Mesenchymal stem cell (in vitro differentiated cells and primary cell): ENCODE data around the gene MSL3.

Source experiments
- DNase-seq: peaks from one replicate; pipeline ENCODE4 v3.0.0-alpha.2; 2013
- H2AFZ ChIP-seq: one replicate; pipeline ENCODE4 v1.6.1; 2013; ENCODE audit warnings: low read depth, mild to moderate bottlenecking, control low read depth, inconsistent platforms, low read length, moderate library complexity
- H2AK5ac ChIP-seq: 2 replicates; pipeline ENCODE4 v1.6.1; 2013; ENCODE audit warnings: low read length, moderate library complexity, mild to moderate bottlenecking, inconsistent platforms; ENCODE audit not compliant: severe bottlenecking
- H2BK120ac ChIP-seq: one replicate; pipeline ENCODE4 v1.6.1; 2013; ENCODE audit warnings: low read depth, mild to moderate bottlenecking, inconsistent platforms, low read length, moderate library complexity
- H2BK12ac ChIP-seq, 2 experiments: one replicate each; pipeline ENCODE4 v1.6.1; 2013; ENCODE audit warnings: inconsistent platforms in 2 of 2, low read length in 2 of 2, mild to moderate bottlenecking in 2 of 2, moderate library complexity in 2 of 2, control low read depth in 1 of 2
- H2BK15ac ChIP-seq: one replicate; pipeline ENCODE4 v1.6.1; 2013; ENCODE audit warnings: mild to moderate bottlenecking, low read depth, inconsistent platforms; ENCODE audit not compliant: poor library complexity, severe bottlenecking
- H2BK5ac ChIP-seq: 2 replicates; pipeline ENCODE4 v1.6.1; 2013; ENCODE audit warnings: low read depth, mild to moderate bottlenecking, low read length, control low read depth, inconsistent platforms; ENCODE audit not compliant: poor library complexity, severe bottlenecking
- H3K14ac ChIP-seq, 2 experiments: one replicate each; pipeline ENCODE4 v1.6.1; 2013; ENCODE audit warnings: inconsistent platforms in 2 of 2, low read length in 2 of 2, control low read depth in 1 of 2, mild to moderate bottlenecking in 1 of 2, moderate library complexity in 1 of 2
- H3K18ac ChIP-seq, 2 experiments: one replicate each; pipeline ENCODE4 v1.6.1; 2013; ENCODE audit warnings: inconsistent platforms in 2 of 2, low read length in 2 of 2, control low read depth in 1 of 2, low read depth in 1 of 2, mild to moderate bottlenecking in 1 of 2
- H3K23ac ChIP-seq, 2 experiments: one replicate each; pipeline ENCODE4 v1.6.1; 2013; ENCODE audit warnings: inconsistent platforms in 2 of 2, low read length in 2 of 2, mild to moderate bottlenecking in 2 of 2, moderate library complexity in 2 of 2, control low read depth in 1 of 2
- H3K27ac ChIP-seq: 2 replicates; pipeline ENCODE4 v1.5.1; 2013; ENCODE audit warnings: mild to moderate bottlenecking, moderate library complexity, low read length, control low read depth, inconsistent platforms; ENCODE audit not compliant: poor library complexity, severe bottlenecking
- H3K27me3 ChIP-seq, 2 experiments: 2 replicates each; pipeline versions ENCODE4 v1.6.1 to v1.7.0; 2013; ENCODE audit warnings: low read length in 2 of 2, mild to moderate bottlenecking in 2 of 2, moderate library complexity in 2 of 2, control low read depth in 1 of 2, inconsistent platforms in 1 of 2; ENCODE audit not compliant: control insufficient read depth in 1 of 2, insufficient read depth in 1 of 2
- H3K36me3 ChIP-seq, 2 experiments: 2 replicates each; pipeline versions ENCODE4 v1.6.1 to v1.7.0; 2013; ENCODE audit warnings: low read length in 2 of 2, control low read depth in 1 of 2, inconsistent platforms in 1 of 2, low read depth in 1 of 2, mild to moderate bottlenecking in 1 of 2; ENCODE audit not compliant: insufficient read depth in 2 of 2, control insufficient read depth in 1 of 2
- H3K4ac ChIP-seq, 2 experiments: one replicate each; pipeline ENCODE4 v1.6.1; 2013; ENCODE audit warnings: inconsistent platforms in 2 of 2, low read length in 2 of 2, mild to moderate bottlenecking in 2 of 2, moderate library complexity in 2 of 2, control low read depth in 1 of 2, low read depth in 1 of 2
- H3K4me1 ChIP-seq: 2 replicates; pipeline ENCODE4 v1.6.1; 2013; ENCODE audit warnings: low read depth, low read length, control low read depth; ENCODE audit not compliant: control insufficient read depth, insufficient read depth
- H3K4me2 ChIP-seq: 2 replicates; pipeline ENCODE4 v1.6.1; 2013; ENCODE audit warnings: low read length, mild to moderate bottlenecking, inconsistent platforms; ENCODE audit not compliant: poor library complexity, severe bottlenecking
- H3K4me3 ChIP-seq, 2 experiments: 2 replicates each; pipeline versions ENCODE4 v1.5.1 to v1.7.0; 2013; ENCODE audit warnings: low read length in 2 of 2, mild to moderate bottlenecking in 2 of 2, control low read depth in 1 of 2, low read depth in 1 of 2; ENCODE audit not compliant: insufficient read depth in 1 of 2
- H3K79me1 ChIP-seq: replicated peaks from 2 replicates; pipeline ENCODE4 v1.6.1; 2013; ENCODE audit warnings: mild to moderate bottlenecking, control low read depth, low read length, inconsistent platforms; ENCODE audit not compliant: poor library complexity, severe bottlenecking
- H3K9ac ChIP-seq: 2 replicates; pipeline ENCODE4 v1.7.0; 2013; ENCODE audit warnings: mild to moderate bottlenecking, low read length, moderate library complexity
- H3K9me3 ChIP-seq: 2 replicates; pipeline ENCODE4 v1.7.0; 2013; ENCODE audit warnings: mild to moderate bottlenecking, low read length; ENCODE audit not compliant: control insufficient read depth
- H4K8ac ChIP-seq: one replicate; pipeline ENCODE4 v1.6.1; 2013; ENCODE audit warnings: inconsistent platforms, mild to moderate bottlenecking, low read length, moderate library complexity
- H4K91ac ChIP-seq: one replicate; pipeline ENCODE4 v1.6.1; 2013; ENCODE audit warnings: mild to moderate bottlenecking, low read length, inconsistent platforms
- WGBS: methylation state at CpG from one replicate; pipeline ENCODE4 v1.1.7; 2013; ENCODE audit warnings: mixed read lengths; 5-methylcytosine and 5-hydroxymethylcytosine counted together

Gene MSL3

GRCh38 chrX:11755724-11756123 is 2.3 kb upstream of the MSL3 start:
- H2BK120ac ChIP-seq = no peak overlapping the region
- no peak overlapping the region for H2AFZ ChIP-seq
- 100% methylated on average over 1 of the region's 2 CpGs for WGBS
- peaks cover 0 to under 1% of the 10 kb centered on the region in 2 experiments for H3K36me3 ChIP-seq
- no peak for DNase-seq
- H2BK5ac ChIP-seq = no peak overlapping the region
- no peak overlapping the region for H3K9ac ChIP-seq
- H2BK15ac ChIP-seq = no peak overlapping the region
- H3K23ac ChIP-seq = no peak overlapping the region
- no peak overlapping the region for H4K91ac ChIP-seq
- H3K4me1 ChIP-seq = peaks cover 1% of the 10 kb centered on the region
- no peak overlapping the region for H3K4me2 ChIP-seq
- no peak overlapping the region for H3K4me3 ChIP-seq
- H3K27ac ChIP-seq = no peak overlapping the region
- H3K27me3 ChIP-seq = peaks cover 0 to 5% of the 10 kb centered on the region in 2 experiments
- H3K18ac ChIP-seq = no peak overlapping the region
- H4K8ac ChIP-seq = no peak overlapping the region
- H3K79me1 ChIP-seq = peaks cover 2% of the 10 kb centered on the region
- no peak overlapping the region for H3K14ac ChIP-seq
- H2AK5ac ChIP-seq = no peak overlapping the region
- H2BK12ac ChIP-seq = no peak overlapping the region
- H3K9me3 ChIP-seq = no peaks in the 10 kb centered on the region
- no peak overlapping the region for H3K4ac ChIP-seq

GRCh38 chrX:11756354-11757318 is 1.4 kb upstream of the MSL3 start:
- Histone ChIP-seq H2AFZ (no peak overlapping the region), H3K18ac (no peak overlapping the region), H3K14ac (no peak overlapping the region), H4K8ac (no peak overlapping the region), H2BK12ac (no peak overlapping the region), H4K91ac (no peak overlapping the region), H3K4me1 (peaks cover 1% of the 10 kb centered on the region), H3K4me2 (no peak overlapping the region), H3K4me3 (peak overlapping the region in 1 of 2 experiments; percentile 71), H3K79me1 (peaks cover 4% of the 10 kb centered on the region), H2AK5ac (no peak overlapping the region), H3K4ac (no peak overlapping the region), H2BK15ac (no peak overlapping the region), H3K23ac (no peak overlapping the region), H3K27ac (no peak overlapping the region), H3K27me3 (peaks cover 0 to 5% of the 10 kb centered on the region in 2 experiments), H3K9me3 (no peaks in the 10 kb centered on the region), H2BK5ac (no peak overlapping the region), H2BK120ac (no peak overlapping the region), H3K9ac (peak overlapping the region; percentile 78), H3K36me3 (peaks cover 0 to 10% of the 10 kb centered on the region in 2 experiments)
- DNase-seq = peak; percentile 11
- WGBS = 75% methylated on average over 15 of the region's 15 CpGs

GRCh38 chrX:11757397-11757718 is 679 bp upstream of the MSL3 start:
- Histone ChIP-seq H3K36me3 (peaks cover 0 to 17% of the 10 kb centered on the region in 2 experiments), H2BK15ac (no peak overlapping the region), H3K27ac (no peak overlapping the region), H3K14ac (peak overlapping the region in 1 of 2 experiments; percentile 55), H3K27me3 (peaks cover 0 to 5% of the 10 kb centered on the region in 2 experiments), H3K4me3 (peak overlapping the region; percentile 69 to 71), H2AK5ac (no peak overlapping the region), H2BK5ac (no peak overlapping the region), H3K4ac (peak overlapping the region in 1 of 2 experiments; percentile 64), H4K8ac (peak overlapping the region; percentile 77), H2BK12ac (no peak overlapping the region), H4K91ac (no peak overlapping the region), H3K4me2 (peak overlapping the region; percentile 55), H3K18ac (peak overlapping the region; percentile 54 to 91), H3K9me3 (no peaks in the 10 kb centered on the region), H2AFZ (no peak overlapping the region), H3K79me1 (peaks cover 6% of the 10 kb centered on the region), H2BK120ac (no peak overlapping the region), H3K9ac (peak overlapping the region; percentile 78), H3K23ac (no peak overlapping the region), H3K4me1 (peaks cover 1% of the 10 kb centered on the region)
- 4% methylated on average over 7 of the region's 14 CpGs for WGBS
- no peak for DNase-seq

GRCh38 chrX:11758400-11759171 is 549 bp downstream of the MSL3 start:
- no peak overlapping the region for H2AK5ac ChIP-seq
- H3K14ac ChIP-seq = peak overlapping the region in 1 of 2 experiments; percentile 96
- peak overlapping the region; percentile 89 for H2AFZ ChIP-seq
- no peak overlapping the region for H2BK12ac ChIP-seq
- peaks cover 0 to 29% of the 10 kb centered on the region in 2 experiments for H3K36me3 ChIP-seq
- peak overlapping the region; percentile 99 for H3K9ac ChIP-seq
- peak overlapping the region; percentile 77 to 91 for H3K4me3 ChIP-seq
- peak overlapping the region; percentile 69 for H4K8ac ChIP-seq
- H3K4ac ChIP-seq = peak overlapping the region; percentile 9 to 75
- peaks cover 0 to 2% of the 10 kb centered on the region in 2 experiments for H3K27me3 ChIP-seq
- H2BK120ac ChIP-seq = peak overlapping the region; percentile 49
- peak overlapping the region; percentile 2 for H2BK15ac ChIP-seq
- 2% methylated on average over 27 of the region's 66 CpGs for WGBS
- H3K27ac ChIP-seq = peak overlapping the region; percentile 82
- peak overlapping the region; percentile 83 for H4K91ac ChIP-seq
- peaks cover 1% of the 10 kb centered on the region for H3K4me1 ChIP-seq
- no peaks in the 10 kb centered on the region for H3K9me3 ChIP-seq
- peak overlapping the region; percentile 54 to 91 for H3K18ac ChIP-seq
- H3K79me1 ChIP-seq = peaks cover 7% of the 10 kb centered on the region
- H3K23ac ChIP-seq = peak overlapping the region in 1 of 2 experiments; percentile 80
- peak; percentile 83 for DNase-seq
- H2BK5ac ChIP-seq = no peak overlapping the region
- H3K4me2 ChIP-seq = peak overlapping the region; percentile 83
